ENCODE results near the gene YWHAB.

YWHAB gene

DNA sequence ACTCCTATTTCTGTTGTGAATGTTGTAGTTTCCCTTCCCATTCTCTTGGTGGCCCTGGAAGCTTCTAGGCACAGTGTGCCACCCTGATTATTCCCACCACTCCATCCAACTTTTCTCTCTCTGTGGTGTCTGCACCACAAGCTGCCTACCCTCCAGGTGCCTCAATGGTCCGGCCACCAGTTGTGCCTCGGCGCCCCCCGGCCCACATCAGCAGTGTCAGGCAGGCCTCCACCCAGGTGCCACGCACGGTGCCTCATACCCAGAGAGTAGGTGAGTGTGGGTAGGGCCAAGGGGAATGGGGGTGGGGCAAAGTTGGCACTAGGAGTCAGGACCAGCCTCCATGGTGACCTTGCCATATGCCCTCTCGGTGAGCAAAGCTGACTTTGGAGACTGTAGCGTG, 47.4 kb downstream of the YWHAB start:
- Histone ChIP-seq H3K36me3 (ENCODE audit: low read depth) (peaks cover 77% of the 10 kb centered on the region), H3K4me3 (ENCODE audit: severe bottlenecking) (no peak overlapping the region), H3K9me3 (ENCODE audit: severe bottlenecking) (no peaks in the 10 kb centered on the region), H3K27ac (ENCODE audit: poor library complexity, severe bottlenecking) (no peak overlapping the region), H3K27me3 (ENCODE audit: insufficient read depth, poor library complexity, severe bottlenecking) (no peaks in the 10 kb centered on the region), H3K4me1 (ENCODE audit: insufficient read depth, poor library complexity, severe bottlenecking) (no peaks in the 10 kb centered on the region)
- TF ChIP-seq, protein P1, sequence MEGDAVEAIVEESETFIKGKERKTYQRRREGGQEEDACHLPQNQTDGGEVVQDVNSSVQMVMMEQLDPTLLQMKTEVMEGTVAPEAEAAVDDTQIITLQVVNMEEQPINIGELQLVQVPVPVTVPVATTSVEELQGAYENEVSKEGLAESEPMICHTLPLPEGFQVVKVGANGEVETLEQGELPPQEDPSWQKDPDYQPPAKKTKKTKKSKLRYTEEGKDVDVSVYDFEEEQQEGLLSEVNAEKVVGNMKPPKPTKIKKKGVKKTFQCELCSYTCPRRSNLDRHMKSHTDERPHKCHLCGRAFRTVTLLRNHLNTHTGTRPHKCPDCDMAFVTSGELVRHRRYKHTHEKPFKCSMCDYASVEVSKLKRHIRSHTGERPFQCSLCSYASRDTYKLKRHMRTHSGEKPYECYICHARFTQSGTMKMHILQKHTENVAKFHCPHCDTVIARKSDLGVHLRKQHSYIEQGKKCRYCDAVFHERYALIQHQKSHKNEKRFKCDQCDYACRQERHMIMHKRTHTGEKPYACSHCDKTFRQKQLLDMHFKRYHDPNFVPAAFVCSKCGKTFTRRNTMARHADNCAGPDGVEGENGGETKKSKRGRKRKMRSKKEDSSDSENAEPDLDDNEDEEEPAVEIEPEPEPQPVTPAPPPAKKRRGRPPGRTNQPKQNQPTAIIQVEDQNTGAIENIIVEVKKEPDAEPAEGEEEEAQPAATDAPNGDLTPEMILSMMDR (IDR thresholded peaks at IDR 0.05; ENCODE audit: poor library complexity, severe bottlenecking) = no peak
- ATAC-seq (ENCODE audit: low read depth) = no peak
- DNase-seq (ENCODE audit: low spot score) = no peak

DNA sequence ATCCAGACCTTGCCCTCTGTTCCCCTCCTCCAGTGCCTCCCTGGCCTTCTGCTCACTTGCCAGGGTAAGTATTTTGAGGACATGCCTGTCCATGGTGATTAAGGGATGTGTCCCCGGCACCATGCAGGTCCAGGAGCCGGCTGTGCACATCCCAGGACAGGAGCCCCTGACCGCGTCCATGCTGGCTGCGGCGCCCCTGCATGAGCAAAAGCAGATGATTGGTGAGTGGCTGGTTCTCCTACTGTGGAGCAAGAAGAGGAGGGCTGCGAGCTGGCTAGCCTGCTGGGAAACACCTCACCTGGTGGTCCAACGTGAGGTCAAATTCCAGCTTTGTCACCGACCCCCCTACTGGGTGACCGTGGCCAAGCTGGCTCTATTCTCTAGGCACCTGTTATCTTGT, 51.0 kb downstream of the YWHAB start:
- ATAC-seq (ENCODE audit: low read depth) = no peak
- peaks cover 84% of the 10 kb centered on the region for H3K36me3 ChIP-seq (ENCODE audit: low read depth)

DNA sequence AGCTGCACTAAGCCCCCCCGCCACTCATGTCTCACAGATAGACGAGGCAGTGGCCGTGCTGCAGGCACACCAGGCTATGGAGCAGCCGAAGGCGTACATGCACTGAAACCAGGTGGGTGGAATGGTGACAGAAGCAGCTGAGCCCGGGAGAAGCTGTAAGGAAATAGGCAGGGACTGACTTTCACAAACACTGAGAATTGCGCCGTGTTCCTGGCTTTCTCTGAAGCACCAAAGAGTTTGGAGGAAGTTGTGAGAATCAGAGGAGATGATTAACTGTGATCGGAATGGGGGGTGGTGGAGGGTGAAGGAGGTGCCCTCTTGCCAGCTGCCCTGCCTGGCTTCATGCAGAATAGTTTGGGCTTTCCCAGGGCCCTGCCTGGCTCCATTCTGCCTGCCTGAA, 53.1 kb downstream of the YWHAB start:
- Histone ChIP-seq H3K27ac (ENCODE audit: poor library complexity, severe bottlenecking) (no peak overlapping the region), H3K27me3 (ENCODE audit: insufficient read depth, poor library complexity, severe bottlenecking) (no peaks in the 10 kb centered on the region), H3K36me3 (ENCODE audit: low read depth) (peaks cover 90% of the 10 kb centered on the region), H3K4me1 (ENCODE audit: insufficient read depth, poor library complexity, severe bottlenecking) (no peaks in the 10 kb centered on the region), H3K9me3 (ENCODE audit: severe bottlenecking) (no peaks in the 10 kb centered on the region), H3K4me3 (ENCODE audit: severe bottlenecking) (no peak overlapping the region)
- no peak for DNase-seq (ENCODE audit: low spot score)
- TF ChIP-seq, protein P1 (IDR thresholded peaks at IDR 0.05; ENCODE audit: poor library complexity, severe bottlenecking) = no peak
- 0 out of 3 replicates have a peak, but pooled peaks have one; percentile 6 for ATAC-seq (ENCODE audit: low read depth)

More for the DNA sequence above, 51.0 kb downstream of the YWHAB start:
- no peak for DNase-seq (ENCODE audit: low spot score)
- Histone ChIP-seq H3K9me3 (ENCODE audit: severe bottlenecking) (no peaks in the 10 kb centered on the region), H3K4me3 (ENCODE audit: severe bottlenecking) (no peak overlapping the region), H3K27ac (ENCODE audit: poor library complexity, severe bottlenecking) (no peak overlapping the region), H3K27me3 (ENCODE audit: insufficient read depth, poor library complexity, severe bottlenecking) (no peaks in the 10 kb centered on the region), H3K4me1 (ENCODE audit: insufficient read depth, poor library complexity, severe bottlenecking) (no peaks in the 10 kb centered on the region)
- TF ChIP-seq, protein P1 (IDR thresholded peaks at IDR 0.05; ENCODE audit: poor library complexity, severe bottlenecking) = no peak

DNA sequence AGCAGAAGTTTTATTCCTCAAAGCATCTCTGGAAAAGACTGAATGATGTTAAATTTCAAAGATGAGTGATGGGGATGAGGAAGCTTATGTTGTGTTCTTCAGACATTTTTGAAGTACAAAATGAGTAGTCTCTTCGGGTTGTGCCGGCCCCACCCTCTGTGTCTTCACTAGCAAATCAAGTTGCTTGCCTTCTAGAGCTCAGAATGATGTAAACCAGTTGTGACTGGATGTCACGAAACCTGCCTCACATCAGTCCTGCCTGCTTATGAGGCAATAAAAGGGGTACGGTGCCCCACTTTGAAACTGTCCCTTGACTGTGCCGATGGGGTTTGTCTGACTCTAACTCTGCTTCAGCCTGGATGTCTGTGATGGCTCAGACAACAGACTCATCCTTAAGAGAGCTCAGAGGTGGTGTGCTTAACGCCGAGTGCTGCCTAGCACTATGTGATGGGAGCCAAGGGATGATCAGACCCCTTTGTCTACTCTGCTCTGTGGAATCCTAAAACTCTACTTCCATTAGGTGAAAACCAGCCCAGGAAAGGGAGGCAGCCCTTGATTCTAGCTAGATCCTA, 55.7 kb downstream of the YWHAB start:
- DNase-seq (ENCODE audit: low spot score) (no peak), ATAC-seq (ENCODE audit: low read depth) (peak; percentile 11; the same call in 2 of the 3 replicates)
- Histone ChIP-seq H3K4me1 (ENCODE audit: insufficient read depth, poor library complexity, severe bottlenecking) (no peaks in the 10 kb centered on the region), H3K9me3 (ENCODE audit: severe bottlenecking) (no peaks in the 10 kb centered on the region), H3K4me3 (ENCODE audit: severe bottlenecking) (no peak overlapping the region), H3K36me3 (ENCODE audit: low read depth) (peaks cover 93% of the 10 kb centered on the region), H3K27ac (ENCODE audit: poor library complexity, severe bottlenecking) (no peak overlapping the region), H3K27me3 (ENCODE audit: insufficient read depth, poor library complexity, severe bottlenecking) (no peaks in the 10 kb centered on the region)
- TF ChIP-seq, protein P1 (IDR thresholded peaks at IDR 0.05; ENCODE audit: poor library complexity, severe bottlenecking) = no peak

DNA sequence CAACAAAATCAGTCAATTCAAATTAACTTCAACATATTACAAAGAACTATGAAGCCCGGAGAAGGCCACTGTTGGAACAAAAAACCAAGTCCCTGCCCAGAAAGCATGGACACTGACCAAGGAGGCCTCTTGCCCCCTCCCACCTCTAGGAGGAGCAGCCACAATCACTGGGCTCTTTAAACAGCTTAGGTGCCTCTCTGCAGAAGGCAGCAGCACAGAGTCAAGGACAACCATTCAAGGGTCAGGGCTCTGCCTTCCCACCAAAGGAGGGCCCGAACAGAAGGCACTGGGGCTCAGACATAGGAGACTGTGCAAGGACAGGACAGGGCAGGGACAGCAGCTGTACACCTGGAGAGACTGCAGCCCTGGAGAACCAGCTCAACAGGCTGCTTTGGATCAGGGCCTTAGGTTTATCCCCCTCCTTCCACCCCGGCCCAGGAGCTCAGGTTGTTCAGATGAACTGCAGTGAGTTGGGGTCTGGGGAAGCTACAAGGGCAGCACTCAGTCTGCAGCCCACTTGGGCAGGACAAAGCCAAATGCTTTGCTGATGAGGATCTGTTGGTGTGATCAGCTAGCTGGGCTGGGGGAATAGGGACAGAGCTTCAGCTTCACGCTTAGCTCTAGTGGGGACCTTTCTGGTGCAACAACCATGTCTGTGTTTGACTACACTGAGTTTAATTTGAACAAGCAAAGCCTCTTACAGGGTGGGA, 56.9 kb downstream of the YWHAB start:
- no peaks in the 10 kb centered on the region for H3K9me3 ChIP-seq (ENCODE audit: severe bottlenecking)
- H3K27ac ChIP-seq (ENCODE audit: poor library complexity, severe bottlenecking) = no peak overlapping the region
- no peaks in the 10 kb centered on the region for H3K4me1 ChIP-seq (ENCODE audit: insufficient read depth, poor library complexity, severe bottlenecking)
- H3K36me3 ChIP-seq (ENCODE audit: low read depth) = peaks cover 93% of the 10 kb centered on the region
- TF ChIP-seq, protein P1 (IDR thresholded peaks at IDR 0.05; ENCODE audit: poor library complexity, severe bottlenecking) = peak; percentile 37
- DNase-seq (ENCODE audit: low spot score) (no peak), ATAC-seq (ENCODE audit: low read depth) (peak; percentile 41)
- H3K27me3 ChIP-seq (ENCODE audit: insufficient read depth, poor library complexity, severe bottlenecking) = no peaks in the 10 kb centered on the region
- no peak overlapping the region for H3K4me3 ChIP-seq (ENCODE audit: severe bottlenecking)

Data from RWPE2 (cell line).